ENCODE measurements around the gene MESP2.

Gene MESP2

GRCh38 chr15:89802986-89803824, 27.1 kb downstream of the MESP2 start:
- no peak for DNase-seq (ENCODE audit: low read depth)

DNA sequence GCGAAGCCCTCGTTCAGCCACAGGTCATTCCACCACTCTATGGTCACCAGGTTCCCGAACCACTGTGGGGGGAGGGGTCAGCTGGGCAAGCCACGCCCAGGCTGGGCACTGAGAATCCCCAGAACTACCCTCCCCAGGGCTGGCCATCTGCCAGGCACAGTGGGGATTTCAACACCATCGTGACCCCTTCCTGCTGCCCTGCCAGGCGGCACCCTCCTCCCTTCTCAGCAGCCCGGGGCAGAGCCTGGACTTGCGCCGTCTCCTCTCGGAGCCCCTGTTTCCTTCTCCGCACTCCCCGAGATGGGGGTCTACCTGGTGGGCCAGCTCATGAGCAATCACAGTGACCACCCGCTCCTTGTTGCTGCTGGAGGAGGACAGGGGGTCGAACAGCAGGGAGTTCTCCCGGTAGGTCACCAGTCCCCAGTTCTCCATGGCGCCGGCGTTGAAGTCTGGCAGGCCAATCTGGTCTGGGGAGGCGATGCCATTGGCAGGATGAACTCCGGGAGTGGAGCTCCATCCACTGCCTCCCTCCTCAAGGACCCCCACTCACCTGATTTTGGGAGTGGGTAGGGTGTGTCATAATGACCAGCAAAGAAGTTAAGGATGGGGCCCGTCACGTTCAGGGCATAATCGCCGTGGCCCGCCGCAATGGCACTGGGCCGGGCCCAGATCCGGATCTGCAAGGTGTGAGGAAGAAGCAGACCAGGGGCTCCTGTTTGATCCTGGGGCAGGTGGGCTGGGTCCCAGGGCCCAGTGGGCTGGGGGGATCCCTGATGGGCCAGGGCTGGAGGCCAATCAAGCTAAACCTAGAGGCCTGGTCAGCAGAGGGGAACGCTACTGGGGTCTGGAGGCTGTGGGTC, 28.0 kb downstream of the MESP2 start:
- no peak for DNase-seq (ENCODE audit: low read depth)

DNA sequence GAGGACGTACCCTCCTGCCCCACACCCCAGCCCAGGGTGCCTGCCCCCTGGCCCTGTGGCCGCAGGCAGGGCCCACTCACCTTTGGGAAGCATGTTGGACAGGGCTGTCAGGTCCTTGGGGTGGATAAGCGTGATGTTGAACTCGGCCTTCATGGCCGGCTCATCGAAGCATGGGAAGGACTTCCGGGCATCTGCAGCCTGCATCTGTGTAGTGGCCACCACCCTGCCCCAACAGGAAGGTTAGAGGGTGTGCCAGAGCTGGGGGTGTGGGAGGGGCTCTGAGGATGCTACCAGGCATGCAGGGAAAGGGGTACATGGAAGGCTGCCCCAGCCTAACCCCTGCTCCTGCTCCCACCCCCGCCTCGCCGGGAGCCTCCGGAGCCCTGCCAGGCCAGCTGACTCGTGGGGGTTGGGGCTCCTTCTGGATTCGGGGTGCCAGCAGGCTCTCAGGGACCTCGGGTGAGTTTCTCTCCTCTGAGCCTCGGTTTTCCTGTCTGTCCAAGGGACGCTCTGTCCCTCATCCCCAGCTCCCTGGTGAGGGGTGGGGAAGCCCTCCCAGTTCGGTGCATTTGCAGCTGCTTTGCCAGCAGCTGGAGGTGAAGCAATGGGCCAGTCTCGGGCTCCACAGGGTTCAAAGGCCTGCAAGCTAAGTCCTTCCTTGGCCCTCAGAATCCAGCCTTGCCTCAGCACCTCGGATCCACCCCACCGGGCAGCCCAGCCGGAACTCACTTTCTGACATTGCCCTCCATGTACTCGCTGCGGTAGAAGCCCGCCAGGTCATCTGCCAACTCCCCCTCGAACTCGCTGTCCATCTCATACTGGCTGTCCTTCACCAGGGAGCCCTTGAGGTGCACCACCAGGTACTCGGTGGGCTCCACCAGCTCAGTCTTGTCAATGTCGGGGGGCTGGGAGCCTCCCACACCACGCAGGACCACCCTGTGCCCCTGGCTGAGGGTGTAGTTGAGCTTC, 29.4 kb downstream of the MESP2 start:
- no peak for DNase-seq (ENCODE audit: low read depth)

- no peak for DNase-seq (ENCODE audit: low read depth)
Measured at GRCh38 chr15:89806210-89806558, 30.1 kb downstream of the MESP2 start.

GRCh38 chr15:89806559-89807550, 30.7 kb downstream of the MESP2 start:
- no peak for DNase-seq (ENCODE audit: low read depth)

- DNase-seq (ENCODE audit: low read depth): no peak
Measured at GRCh38 chr15:89807689-89808088, 31.6 kb downstream of the MESP2 start.

- no peak for DNase-seq (ENCODE audit: low read depth)
Measured at GRCh38 chr15:89808160-89808870, 32.2 kb downstream of the MESP2 start.

- no peak for DNase-seq (ENCODE audit: low read depth)
Measured at GRCh38 chr15:89809093-89809786, 33.1 kb downstream of the MESP2 start.

- no peak for DNase-seq (ENCODE audit: low read depth)
Measured at GRCh38 chr15:89809787-89810148, 33.6 kb downstream of the MESP2 start.

DNA sequence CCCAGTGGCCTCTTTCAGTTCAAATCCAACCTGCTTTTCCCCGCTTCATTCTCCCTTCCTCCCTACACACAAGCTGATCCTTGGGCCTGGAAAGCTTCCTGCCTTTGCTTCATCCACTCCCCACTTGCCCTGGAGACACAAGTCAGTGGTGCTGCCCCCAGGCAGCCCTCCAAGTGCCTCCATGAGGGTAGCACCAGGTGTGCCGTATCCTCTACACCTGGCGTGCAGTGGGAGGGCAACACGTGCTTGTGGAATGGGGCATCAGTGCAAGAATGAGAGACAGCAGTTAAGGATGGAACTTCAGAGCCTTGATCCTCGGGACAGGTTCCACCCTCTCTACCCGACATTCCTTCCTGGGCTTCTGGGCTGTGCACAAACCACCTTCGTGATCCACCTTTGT, 34.7 kb downstream of the MESP2 start:
- DNase-seq (ENCODE audit: low read depth): no peak

GRCh38 chr15:89812011-89812846, 36.1 kb downstream of the MESP2 start:
- no peak for DNase-seq (ENCODE audit: low read depth)

- no peak for DNase-seq (ENCODE audit: low read depth)
Measured at GRCh38 chr15:89812847-89813320, 36.8 kb downstream of the MESP2 start.

- no peak for DNase-seq (ENCODE audit: low read depth)
Measured at GRCh38 chr15:89813381-89814111, 37.4 kb downstream of the MESP2 start.

DNA sequence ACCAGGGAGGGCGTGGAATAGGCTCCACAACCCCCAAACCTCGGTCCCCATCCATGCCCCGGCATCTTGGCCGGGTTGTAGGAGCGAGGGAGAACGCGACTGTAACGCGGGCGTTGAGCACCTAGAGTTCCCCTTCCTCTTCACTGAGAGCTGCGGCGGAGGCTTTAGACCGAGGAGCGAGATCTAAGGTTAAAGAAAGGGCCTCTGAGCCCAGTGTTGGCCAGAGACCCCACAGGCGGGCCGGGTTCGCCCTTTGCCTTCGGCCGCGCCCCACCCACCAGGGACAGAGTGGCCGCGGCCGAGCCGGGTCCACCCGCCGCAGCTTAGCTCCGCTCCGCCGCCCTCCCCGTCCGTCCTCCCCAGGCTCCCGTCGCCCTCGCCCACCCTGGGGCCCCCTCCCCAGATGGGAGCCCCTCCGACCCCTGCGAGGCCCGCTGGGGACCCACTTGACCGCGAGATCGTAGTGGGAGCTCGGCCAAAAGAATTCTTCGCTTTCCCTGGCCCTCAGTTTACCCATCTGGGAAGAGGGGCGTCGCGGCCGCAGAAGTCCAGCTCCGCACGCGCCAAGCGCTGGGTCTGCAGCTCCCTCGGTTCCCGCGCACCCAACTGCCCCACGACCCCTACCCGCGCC, 38.1 kb downstream of the MESP2 start:
- no peak for DNase-seq (ENCODE audit: low read depth)

- no peak for DNase-seq (ENCODE audit: low read depth)
Measured at GRCh38 chr15:89815769-89816168, 39.6 kb downstream of the MESP2 start.

DNA sequence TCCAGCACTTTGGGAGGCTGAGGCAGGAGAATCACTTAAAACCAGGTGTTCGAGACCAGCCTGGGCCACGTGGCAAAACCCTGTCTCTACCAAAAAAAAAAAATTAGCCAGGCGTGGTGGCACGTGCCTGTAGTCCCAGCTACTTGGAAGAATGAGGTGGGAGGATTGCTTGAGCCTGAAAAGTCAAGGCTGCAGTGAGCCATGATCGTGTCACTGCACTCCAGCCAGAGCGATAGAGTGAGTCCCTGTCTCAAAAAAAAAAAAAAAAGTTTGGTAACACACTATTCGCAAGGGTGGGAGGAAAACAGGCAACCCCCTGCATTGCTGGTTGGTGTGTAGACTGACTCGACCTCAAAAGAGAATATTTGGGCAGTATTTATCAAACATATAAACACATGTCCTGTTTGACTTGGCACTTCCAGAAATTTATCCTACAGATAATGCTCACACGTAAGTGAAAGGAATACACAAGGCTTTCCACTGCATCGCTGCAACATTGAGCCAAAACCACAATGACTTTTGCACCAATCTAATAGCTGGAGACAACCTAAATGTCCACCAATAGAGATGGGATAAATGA, 41.7 kb downstream of the MESP2 start:
- DNase-seq (ENCODE audit: low read depth): no peak

GRCh38 chr15:89818287-89818686, 42.2 kb downstream of the MESP2 start:
- no peak for DNase-seq (ENCODE audit: low read depth)

Data from activated T-cell treated with anti-CD3 and anti-CD28 coated beads for 24 hours (primary cell).